Hindlimb muscle (tissue), 1 donor: Measurements from ENCODE around the gene SKOR2. TPM values are rescaled to one million over a fixed set of nuclear protein-coding genes. Genes with fewer than 3 reads are reported as not detected.

Experiments used
- DNase-seq: peaks from one replicate; pipeline ENCODE4 v3.0.0-alpha.2; 2013
- polyA plus RNA-seq: library from polyadenylated mRNA; unstranded; fragments of 120-200 nt; gene quantifications from one replicate; pipeline ENCODE4 v1.2.1, GENCODE V29; 2013; ENCODE audit not compliant: insufficient read length

The SKOR2 gene
- polyA plus RNA-seq, 1 donor, result not detected

GRCh38 chr18:47260120-47260923 is 8.9 kb upstream of the SKOR2 start:
- peak; percentile 43 for DNase-seq

GRCh38 chr18:47254341-47254939 is 3.0 kb upstream of the SKOR2 start:
- peak; percentile 35 for DNase-seq

- DNase-seq, result no peak
These were observed 1.7 kb upstream of the SKOR2 start for GRCh38 chr18:47253101-47253654.

GRCh38 chr18:47250391-47251046 is 941 bp downstream of the SKOR2 start:
- no peak for DNase-seq

GRCh38 chr18:47249314-47249981 is 2.0 kb downstream of the SKOR2 start:
- no peak for DNase-seq

GRCh38 chr18:47248604-47249313 is 2.7 kb downstream of the SKOR2 start:
- no peak for DNase-seq

GRCh38 chr18:47248115-47248603 is 3.3 kb downstream of the SKOR2 start:
- DNase-seq, result no peak

- DNase-seq, result no peak
These were observed 3.9 kb downstream of the SKOR2 start for GRCh38 chr18:47247416-47248114.

GRCh38 chr18:47247036-47247415 is 4.4 kb downstream of the SKOR2 start:
- DNase-seq, result no peak

GRCh38 chr18:47246027-47246971 is 5.2 kb downstream of the SKOR2 start:
- no peak for DNase-seq

GRCh38 chr18:47244086-47244485 is 7.4 kb downstream of the SKOR2 start:
- DNase-seq, result no peak

GRCh38 chr18:47235096-47235495 is 16.4 kb downstream of the SKOR2 start:
- DNase-seq, result no peak

- no peak for DNase-seq
These were observed 24.8 kb downstream of the SKOR2 start for GRCh38 chr18:47226660-47227059.

GRCh38 chr18:47215554-47216138 is 35.8 kb downstream of the SKOR2 start:
- DNase-seq, result peak; percentile 19

- DNase-seq, result no peak
These were observed 42.3 kb downstream of the SKOR2 start for GRCh38 chr18:47209171-47209570.

GRCh38 chr18:47206945-47207637 is 44.4 kb downstream of the SKOR2 start:
- no peak for DNase-seq

- peak; percentile 32 for DNase-seq
These were observed 46.4 kb downstream of the SKOR2 start for GRCh38 chr18:47204908-47205522.

GRCh38 chr18:47203626-47204464 is 47.6 kb downstream of the SKOR2 start:
- DNase-seq, result no peak
